NB4 (cell line): ENCODE data around the gene CCDC172.

Experiments used
- MYC ChIP-seq: IDR thresholded peaks from 2 replicates; pipeline ENCODE4 v1.6.1; 2011; ENCODE audit warnings: low read depth, low read length
- POLR2A ChIP-seq: IDR thresholded peaks from 2 replicates; pipeline ENCODE4 v1.6.1; 2011; ENCODE audit warnings: mild to moderate bottlenecking; ENCODE audit not compliant: insufficient read length; ENCODE audit errors: extremely low read depth
- TF ChIP-seq, protein P1 (sequence below): IDR thresholded peaks from one replicate; pipeline ENCODE4 v1.5.1; 2012; ENCODE audit warnings: low read depth, low read length

GRCh38 chr10:116304923-116305322 lies 19.3 kb upstream of the CCDC172 start:
- TF ChIP-seq, protein P1, sequence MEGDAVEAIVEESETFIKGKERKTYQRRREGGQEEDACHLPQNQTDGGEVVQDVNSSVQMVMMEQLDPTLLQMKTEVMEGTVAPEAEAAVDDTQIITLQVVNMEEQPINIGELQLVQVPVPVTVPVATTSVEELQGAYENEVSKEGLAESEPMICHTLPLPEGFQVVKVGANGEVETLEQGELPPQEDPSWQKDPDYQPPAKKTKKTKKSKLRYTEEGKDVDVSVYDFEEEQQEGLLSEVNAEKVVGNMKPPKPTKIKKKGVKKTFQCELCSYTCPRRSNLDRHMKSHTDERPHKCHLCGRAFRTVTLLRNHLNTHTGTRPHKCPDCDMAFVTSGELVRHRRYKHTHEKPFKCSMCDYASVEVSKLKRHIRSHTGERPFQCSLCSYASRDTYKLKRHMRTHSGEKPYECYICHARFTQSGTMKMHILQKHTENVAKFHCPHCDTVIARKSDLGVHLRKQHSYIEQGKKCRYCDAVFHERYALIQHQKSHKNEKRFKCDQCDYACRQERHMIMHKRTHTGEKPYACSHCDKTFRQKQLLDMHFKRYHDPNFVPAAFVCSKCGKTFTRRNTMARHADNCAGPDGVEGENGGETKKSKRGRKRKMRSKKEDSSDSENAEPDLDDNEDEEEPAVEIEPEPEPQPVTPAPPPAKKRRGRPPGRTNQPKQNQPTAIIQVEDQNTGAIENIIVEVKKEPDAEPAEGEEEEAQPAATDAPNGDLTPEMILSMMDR, result no peak
- TF ChIP-seq POLR2A (no peak), MYC (no peak)
